NCI-H1694 treated with DMSO at 0.1 percent for 48 hours (cell line): ENCODE measurements around the gene SLC12A5.
A peak's percentile ranks its signal among the peaks of the same experiment; 100 is the strongest.

Source experiments
- DNase-seq: peaks from one replicate; lab custom pipeline; 2025; lab: John Stamatoyannopoulos, UW

Gene SLC12A5

DNA sequence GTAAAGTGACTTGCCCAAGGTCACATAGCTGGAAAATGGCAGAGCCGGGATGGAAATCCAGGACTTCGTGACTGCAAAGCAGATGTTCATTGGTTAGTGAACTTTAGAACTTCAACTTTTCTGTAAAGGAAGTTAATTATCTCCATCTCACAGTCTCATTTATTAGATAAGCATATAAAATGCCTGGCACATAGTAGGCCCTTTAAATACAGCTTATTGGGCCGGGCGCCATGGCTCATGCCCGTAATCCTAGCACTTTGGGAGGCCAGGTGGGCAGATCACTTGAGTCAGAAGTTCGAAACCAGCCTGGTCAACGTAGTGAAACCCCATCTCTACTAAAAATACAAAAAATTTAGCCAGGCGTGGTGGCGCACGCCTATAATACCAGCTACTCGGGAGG is 22.1 kb upstream of the SLC12A5 start:
- no peak for DNase-seq

DNA sequence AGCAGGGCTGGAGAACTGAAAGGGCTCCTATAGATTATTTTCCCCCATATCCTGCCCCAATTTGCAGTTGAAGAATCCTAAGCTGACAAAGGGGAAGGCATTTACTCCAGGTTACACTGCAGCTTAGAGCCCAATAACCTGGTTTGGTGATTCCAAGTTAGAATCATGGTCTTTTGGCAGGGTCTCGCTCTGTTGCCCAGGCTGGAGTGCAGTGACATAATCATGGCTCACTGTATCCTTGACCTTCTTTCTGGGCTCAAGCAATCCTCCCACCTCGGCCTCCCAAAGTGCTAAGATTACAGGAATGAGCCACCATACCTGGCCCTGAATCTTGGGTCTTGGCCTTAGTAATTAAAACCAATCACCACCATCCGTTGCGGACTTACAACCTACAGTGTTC is 21.3 kb upstream of the SLC12A5 start:
- DNase-seq, result no peak

DNA sequence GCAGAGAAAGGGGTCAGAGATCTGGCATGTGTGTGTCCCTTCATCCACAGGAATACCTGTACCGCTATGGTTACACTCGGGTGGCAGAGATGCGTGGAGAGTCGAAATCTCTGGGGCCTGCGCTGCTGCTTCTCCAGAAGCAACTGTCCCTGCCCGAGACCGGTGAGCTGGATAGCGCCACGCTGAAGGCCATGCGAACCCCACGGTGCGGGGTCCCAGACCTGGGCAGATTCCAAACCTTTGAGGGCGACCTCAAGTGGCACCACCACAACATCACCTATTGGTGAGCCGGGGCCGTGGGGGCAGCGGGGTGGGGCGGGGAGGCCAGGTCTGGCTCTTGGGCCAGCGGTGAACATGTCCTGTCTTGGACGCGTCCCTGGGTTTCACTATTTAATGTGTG is 19.2 kb upstream of the SLC12A5 start:
- no peak for DNase-seq

DNA sequence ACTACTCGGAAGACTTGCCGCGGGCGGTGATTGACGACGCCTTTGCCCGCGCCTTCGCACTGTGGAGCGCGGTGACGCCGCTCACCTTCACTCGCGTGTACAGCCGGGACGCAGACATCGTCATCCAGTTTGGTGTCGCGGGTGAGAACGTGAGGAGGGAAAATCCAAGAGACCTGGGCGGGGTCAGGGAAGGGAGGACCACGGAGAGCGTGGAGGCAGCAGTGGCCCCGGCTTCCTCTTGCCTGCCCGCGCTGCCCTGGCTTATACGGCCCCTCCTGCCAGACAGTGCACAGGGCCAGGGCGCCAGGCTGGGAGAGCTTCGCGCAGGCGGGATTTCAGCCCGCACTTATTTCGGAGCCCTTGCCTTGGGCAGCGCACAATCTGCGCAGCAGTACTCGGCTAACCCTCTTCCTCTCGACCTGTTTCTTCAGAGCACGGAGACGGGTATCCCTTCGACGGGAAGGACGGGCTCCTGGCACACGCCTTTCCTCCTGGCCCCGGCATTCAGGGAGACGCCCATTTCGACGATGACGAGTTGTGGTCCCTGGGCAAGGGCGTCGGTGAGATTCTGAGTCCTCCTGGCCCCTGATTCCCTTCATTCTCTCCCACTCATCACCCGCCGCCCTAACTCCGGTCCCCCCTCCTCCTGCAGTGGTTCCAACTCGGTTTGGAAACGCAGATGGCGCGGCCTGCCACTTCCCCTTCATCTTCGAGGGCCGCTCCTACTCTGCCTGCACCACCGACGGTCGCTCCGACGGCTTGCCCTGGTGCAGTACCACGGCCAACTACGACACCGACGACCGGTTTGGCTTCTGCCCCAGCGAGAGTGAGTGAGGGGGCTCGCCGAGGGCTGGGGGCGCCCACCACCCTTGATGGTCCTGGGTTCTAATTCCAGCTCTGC is 18.3 kb upstream of the SLC12A5 start:
- DNase-seq, result no peak

DNA sequence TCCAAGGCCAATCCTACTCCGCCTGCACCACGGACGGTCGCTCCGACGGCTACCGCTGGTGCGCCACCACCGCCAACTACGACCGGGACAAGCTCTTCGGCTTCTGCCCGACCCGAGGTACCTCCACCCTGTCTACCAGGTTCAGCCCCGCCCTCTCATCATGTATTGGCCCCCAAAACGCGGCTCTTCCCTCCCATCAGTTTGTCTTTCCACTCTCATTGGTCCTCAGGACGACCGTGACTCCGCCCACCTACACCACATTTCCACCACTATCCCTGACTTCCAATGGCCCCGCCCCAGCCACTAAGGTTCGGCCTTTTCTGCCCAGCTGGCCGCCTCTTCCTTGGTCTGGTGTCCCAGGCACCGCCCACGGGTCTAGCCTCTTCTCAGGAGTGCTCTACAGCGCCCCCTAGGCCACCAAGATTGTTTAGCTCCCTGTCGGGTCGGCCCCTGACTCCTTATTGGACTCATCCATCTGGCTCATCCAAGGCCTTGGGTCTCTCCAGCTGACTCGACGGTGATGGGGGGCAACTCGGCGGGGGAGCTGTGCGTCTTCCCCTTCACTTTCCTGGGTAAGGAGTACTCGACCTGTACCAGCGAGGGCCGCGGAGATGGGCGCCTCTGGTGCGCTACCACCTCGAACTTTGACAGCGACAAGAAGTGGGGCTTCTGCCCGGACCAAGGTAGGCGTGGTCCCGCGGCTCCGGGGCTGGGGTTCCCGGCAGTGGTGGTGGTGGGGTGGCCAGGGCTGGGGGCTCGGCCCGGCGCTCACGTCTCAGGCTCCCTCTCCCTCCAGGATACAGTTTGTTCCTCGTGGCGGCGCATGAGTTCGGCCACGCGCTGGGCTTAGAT is 17.2 kb upstream of the SLC12A5 start:
- DNase-seq, result no peak

DNA sequence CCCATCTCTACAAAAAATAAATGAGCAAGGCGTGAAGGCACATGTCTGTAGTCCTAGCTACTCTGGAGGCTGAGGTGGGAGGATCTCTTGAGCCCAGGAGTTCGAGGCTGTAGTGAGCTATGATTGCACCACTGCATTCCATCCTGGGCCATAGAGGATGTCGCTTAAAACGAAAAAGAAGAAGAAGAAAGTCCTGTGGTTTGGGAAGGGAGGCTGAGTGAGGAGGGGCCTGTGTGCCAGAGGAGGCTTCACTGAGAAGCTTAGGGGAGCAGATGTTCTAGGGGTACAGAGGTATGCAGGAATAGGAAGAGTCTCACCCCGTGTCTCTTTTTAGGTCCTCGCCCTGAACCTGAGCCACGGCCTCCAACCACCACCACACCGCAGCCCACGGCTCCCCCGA is 16.1 kb upstream of the SLC12A5 start:
- DNase-seq, result no peak

DNA sequence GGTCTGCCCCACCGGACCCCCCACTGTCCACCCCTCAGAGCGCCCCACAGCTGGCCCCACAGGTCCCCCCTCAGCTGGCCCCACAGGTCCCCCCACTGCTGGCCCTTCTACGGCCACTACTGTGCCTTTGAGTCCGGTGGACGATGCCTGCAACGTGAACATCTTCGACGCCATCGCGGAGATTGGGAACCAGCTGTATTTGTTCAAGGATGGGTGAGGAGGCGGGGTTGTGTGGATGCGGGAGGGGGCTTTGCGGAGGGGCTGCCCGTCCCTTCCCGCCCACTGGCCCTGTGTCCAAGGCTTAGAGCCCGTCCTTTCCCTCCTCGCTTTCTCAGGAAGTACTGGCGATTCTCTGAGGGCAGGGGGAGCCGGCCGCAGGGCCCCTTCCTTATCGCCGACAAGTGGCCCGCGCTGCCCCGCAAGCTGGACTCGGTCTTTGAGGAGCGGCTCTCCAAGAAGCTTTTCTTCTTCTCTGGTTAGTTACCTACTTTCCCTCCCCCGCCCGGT is 15.6 kb upstream of the SLC12A5 start:
- DNase-seq, result no peak

DNA sequence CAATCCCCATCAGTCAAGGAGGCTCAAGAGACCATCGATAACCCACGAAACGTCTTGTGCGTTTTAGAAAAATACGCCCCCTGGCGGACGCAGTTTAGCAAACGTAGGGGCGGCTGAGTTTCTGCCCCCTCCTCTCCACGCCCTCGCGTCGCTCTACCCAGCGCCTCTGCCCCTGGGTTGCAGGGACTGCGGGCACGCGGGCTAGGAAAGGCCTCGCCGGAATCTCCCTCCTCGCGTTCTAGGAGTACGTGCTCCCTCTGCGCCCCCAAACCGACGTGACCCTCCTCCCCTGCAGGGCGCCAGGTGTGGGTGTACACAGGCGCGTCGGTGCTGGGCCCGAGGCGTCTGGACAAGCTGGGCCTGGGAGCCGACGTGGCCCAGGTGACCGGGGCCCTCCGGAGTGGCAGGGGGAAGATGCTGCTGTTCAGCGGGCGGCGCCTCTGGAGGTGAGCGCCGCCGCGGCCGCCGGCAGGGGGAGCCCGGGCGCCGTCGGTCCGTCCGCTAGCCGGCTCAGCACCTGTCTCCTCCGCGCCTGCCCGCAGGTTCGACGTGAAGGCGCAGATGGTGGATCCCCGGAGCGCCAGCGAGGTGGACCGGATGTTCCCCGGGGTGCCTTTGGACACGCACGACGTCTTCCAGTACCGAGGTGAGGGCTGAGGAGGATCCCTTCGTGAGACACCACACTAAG is 15.0 kb upstream of the SLC12A5 start:
- DNase-seq, result peak; percentile 33

DNA sequence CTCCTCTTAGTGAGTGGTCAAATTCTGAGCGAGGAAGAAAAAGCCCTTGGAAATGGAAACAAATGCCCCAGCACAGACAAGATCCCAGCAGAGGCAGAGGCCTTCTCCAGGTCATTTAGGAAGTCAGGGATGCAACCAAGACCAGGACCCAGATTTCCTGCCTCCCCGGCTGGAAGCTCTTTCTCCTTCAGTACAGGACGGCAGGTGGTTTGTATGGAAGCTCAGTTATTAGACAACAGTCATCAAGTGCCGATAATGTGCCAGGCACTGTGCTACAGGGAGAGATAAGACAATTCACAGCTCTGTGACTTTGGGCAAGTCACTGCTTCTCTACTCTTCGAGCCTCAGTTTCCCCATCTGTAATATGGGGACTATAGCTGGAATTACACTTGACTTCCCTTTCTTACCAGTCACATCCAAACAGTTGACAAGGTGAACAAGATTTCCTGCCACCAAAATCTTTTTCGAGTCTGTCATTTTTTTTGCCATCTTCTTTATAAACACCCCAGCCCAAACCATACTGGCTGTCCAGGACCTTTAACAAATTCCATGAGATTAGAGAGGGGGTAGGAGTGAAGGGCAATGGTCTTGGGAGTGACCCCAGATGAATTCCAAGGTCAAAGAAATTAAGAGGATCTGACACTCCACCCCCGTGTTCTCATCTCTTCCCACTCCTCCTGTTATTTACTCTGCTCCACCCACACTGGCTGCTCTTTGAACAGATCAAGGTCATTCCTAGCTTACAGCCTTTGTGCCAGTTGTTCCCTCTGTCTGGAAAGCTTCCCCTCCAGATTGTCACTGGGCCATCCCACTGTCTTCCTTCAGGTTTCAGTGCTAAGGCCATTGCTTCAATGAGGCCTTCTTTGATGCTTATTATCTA is 14.3 kb upstream of the SLC12A5 start:
- no peak for DNase-seq

DNA sequence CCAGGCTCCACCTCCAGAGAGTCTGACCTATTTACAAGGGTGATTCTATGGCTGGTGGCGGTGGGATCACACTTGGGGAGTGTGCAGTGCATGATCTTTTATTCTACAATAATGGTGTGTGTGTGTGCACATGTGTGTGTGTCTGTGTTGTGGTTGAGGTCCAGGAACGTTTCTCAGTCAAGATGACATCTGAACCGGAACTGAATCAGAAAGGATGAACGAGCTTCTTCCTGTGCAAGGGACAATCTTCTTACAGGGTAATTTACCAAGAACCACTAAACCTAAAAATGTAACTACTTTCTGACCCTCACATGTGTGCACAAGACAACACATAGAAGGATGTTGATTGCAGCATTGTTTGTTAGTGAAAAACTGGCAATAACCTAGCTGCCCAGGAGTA is 11.7 kb upstream of the SLC12A5 start:
- no peak for DNase-seq

DNA sequence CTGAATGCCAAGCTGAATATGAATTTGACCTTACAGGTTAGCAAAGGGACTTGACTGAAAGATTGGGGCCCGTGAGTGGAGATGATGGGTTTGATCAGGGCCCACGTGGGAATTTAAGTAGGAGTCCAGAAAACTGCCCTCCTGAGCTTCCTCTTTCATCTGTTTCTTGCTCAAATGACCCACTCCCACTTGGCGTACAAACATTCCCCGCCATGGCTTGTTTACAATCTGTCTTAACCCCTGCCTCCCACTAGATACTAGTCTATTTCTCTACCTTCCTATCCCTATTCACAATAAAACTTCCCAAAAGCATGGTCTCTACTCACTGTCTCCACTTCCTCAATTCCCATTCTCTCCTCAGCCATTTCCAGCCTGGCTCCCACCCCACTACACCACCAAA is 10.9 kb upstream of the SLC12A5 start:
- DNase-seq, result no peak

DNA sequence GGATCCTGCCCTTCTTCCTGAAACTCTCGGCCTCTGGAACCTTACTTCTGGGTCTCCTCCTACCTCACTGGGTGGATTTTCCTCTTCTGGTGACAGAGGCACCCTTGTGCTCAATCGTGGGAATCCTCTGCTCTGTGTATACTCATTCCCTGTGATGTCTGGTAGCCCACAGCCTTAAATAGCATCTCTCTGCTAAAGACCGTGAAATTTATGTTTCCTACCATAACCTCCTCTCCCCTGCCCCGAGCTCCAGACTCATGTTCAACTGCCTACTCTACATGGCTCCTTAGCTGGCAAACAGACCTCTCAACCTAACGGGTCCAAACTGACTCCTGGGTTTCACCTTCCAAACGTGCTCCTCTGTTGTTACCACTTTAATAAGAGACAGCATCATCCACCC is 10.4 kb upstream of the SLC12A5 start:
- no peak for DNase-seq

DNA sequence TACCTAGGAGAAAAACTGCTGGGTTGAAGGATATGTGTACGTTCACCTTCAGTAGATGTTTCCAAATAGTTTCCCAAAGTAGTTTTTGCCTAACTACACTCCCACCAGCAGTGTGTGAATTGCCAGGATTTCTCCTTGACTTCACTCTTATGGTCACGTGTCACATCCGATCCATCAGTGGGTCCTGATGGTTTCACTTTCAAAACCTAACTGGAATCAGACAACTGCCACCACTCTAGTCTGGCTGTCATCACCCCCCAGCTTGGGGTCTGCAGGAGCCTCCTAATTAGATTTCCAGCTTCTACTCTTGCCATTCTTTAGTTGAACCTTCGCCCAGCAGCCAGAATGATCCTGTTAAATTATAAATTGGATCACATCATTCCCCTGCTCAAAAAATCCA is 8.5 kb upstream of the SLC12A5 start:
- DNase-seq, result no peak

DNA sequence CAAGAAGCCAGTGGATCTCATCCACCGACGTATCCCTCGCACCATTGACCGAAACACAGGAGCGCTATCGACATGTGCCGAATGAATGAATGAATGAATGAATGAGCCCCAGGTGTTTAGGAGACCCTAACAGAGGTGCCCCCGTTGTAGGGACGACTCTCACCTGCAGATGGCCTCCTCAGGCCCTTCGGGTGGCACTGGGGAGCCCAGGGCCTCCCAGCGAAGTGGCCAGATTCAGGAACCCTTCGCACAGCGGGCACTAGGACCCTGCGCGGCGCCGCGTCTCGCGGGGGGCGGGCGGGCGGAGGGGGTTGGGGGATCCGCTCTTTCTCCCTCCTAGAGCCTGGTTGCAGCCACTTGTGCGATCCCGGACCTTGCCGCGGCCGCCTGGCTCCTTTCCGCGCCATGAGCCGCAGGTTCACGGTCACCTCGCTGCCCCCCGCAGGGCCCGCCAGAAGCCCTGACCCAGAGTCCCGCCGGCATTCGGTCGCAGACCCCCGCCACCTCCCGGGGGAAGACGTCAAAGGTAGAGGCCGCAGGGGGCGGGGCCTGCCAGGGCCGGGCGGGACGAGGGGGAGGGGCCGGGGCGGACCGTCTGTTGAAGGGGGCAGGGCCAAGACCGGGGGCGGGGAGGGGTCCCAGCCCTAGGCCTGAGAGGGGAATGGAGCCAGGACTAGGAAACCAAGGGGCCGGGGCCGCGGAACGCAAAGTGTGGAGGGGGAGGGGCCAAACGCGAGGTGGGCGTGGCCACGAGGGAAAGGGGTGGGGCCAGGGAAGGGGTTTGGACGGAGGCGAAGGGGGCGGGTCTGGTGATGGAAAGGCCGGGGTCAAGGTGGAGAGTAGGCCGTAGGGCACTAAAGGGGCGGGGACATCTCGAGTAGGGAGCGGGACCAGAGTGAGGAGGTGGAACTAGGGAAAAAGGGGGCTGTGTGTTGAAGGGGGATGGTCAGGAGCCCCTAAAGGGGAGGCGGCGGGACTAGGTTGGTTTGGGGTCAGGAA is 7.4 kb upstream of the SLC12A5 start:
- peak; percentile 37 for DNase-seq

DNA sequence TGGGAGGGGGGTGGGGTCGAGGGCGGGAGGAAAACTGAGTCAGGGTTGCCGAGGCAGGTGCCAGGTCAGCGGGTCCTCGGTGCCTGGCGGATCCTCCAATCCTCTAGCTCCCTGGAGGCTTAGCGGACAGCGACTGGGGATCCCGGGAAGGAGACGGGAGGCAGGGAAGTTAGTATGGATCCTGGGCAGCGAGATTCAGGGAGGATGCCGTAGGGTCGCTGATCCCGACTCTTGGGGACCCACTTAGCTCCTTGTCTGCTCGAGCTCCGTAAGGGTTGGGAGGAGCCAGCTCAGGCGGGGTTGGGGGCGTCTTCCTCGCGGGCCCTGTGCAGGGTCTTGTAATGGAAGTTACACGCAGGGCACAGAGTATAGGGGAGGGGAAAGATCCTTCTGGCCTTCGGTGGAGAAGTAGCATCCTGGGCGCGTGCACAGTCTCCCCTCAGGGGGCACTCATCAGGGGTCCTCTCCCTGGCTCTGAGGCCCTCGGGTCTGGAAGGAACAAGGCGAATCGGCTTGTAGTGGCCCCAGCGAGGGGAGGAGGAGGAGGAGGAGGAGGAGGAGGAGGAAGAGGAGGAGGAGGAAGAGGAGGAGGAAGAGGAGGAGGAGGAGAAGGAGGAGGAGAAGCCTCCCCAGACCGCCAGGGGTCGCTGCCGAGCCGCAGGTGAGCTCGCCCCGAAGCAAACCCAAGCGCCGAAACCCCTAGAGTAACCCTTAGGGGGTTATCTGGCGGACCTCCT is 6.4 kb upstream of the SLC12A5 start:
- DNase-seq, result peak; percentile 22

DNA sequence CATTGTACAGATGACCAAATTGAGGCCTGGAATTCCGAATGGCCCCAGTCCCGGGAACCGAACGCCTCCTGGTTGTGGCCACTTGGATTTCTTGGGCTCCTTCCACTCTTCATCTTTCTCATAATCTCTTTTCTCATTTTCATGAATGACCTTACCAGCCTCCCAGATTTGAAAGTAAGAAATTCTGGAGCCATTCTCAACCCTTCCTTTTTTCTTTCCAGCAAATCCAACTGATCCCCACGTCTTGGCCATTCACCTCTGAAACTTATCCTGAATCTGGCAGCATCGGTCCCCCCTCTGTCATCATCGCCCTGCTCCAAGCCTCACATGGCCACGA is 5.9 kb upstream of the SLC12A5 start:
- DNase-seq, result no peak

DNA sequence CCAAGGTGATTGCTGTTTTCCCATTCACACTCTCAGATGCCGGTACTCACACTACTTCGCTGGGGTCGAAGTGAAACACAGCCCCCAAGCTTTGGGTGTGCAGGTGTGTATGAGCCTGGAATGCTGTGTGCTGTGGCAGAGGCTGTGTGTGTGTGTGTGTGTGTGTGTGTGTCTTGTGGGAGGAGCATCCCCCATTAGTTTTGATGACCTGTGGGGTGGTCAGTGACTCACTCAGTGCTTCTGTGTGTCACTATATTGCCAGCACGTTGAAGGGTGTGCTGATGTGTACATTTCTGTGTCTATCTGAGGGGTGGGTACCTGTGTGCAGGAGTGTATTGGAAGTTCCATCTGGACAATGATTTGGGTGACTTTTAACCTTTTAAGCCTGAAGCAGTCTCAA is 5.0 kb upstream of the SLC12A5 start:
- no peak for DNase-seq

DNA sequence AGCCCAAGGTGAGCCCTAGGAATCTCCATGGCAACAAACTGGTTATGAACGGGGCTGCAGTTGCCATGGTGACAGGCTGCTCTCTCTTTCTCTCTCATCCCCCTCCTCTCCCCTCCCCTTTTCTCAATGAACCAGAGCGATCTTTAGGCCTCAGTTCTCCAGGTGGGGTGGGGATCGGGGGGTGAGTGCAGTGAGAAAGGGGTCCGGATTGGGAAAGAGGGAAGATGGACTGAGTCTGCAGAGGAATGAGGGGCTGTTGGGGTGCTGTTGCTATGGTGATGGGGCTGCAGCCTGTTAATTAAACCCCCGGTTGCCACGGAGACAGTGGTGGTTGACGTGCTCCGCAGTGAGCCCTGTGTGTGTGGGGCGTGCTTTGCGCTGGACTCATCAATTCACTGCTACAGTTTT is 3.6 kb upstream of the SLC12A5 start:
- no peak for DNase-seq

DNA sequence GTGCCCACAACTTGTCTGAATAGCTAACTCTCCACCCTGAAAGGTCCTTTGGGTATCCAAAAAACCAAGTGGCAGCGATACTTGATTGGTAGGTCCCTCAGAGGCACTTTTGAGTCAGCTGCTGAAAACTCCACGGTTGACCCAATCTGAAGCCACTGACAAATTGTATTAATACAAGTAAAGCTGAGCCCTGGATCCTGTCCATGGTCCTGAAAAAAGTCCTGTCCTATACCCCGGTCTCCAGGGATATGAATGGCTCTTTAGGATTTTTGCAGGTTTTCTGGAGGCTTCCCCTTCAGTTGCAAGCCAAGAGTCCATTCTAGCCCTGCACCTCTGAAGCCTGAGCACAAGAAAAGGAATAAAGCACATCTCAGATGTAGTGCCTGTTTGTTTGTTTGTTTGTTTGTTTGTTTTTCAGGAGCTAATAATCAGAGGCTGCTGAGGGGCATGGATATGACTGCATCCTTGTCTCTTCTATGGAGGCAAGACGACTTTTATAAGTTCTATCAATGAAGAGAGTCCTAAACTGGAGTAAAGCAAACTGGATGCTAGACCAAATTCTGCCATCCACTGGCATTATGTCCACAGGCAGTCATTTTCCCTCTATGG is 1.7 kb upstream of the SLC12A5 start:
- DNase-seq, result no peak
